ENCODE results near the gene CDH4.

- TF ChIP-seq IRF2 (CRISPR knock-in tag; IDR thresholded peaks at IDR 0.05) = no peak
- TF ChIP-seq ZNF695 (CRISPR knock-in tag; IDR thresholded peaks at IDR 0.05) = no peak
- no peak for TF ChIP-seq CEBPZ (IDR thresholded peaks at IDR 0.05; ENCODE audit: borderline replicate concordance, low read depth, low read length)
- TF ChIP-seq GATAD2A (IDR thresholded peaks at IDR 0.05) = no peak
- TF ChIP-seq SREBF2 (CRISPR knock-in tag; IDR thresholded peaks at IDR 0.05) = no peak
- no peak for TF ChIP-seq MAZ (CRISPR knock-in tag; conservative IDR thresholded peaks at IDR 0.05 in 1 of 2, IDR thresholded peaks at IDR 0.05 in 1 of 2)
- no peak for TF ChIP-seq HIVEP1 (CRISPR knock-in tag; IDR thresholded peaks at IDR 0.05)
- TF ChIP-seq CTCF (IDR thresholded peaks at IDR 0.05 in 2 of 3, conservative IDR thresholded peaks at IDR 0.05 in 1 of 3; ENCODE audit: insufficient read depth in 2 of 3, low read depth in 1 of 3, low read length in 3 of 3) = no peak
Measured at GRCh38 chr20:61970357-61970756, 718.3 kb downstream of the CDH4 start.
